H9 (cell line): ENCODE results near the gene DALRD3. TPM values are rescaled to one million over a fixed set of nuclear protein-coding genes. Genes with fewer than 3 reads are reported as not detected.
"Not testable (repeated sequence)": the region's sequence is repeated elsewhere in the genome, so short reads cannot be mapped to it uniquely, and the experiment has no call there.

Experiments
- DNase-seq: peaks from one replicate; pipeline ENCODE4 v3.0.0-alpha.2; 2017
- H2AFZ ChIP-seq: one replicate; pipeline ENCODE4 v1.6.1; 2013; ENCODE audit warnings: mild to moderate bottlenecking, low read length, control low read depth, moderate library complexity
- H2AK5ac ChIP-seq: 2 replicates; pipeline ENCODE4 v1.6.1; 2013; ENCODE audit warnings: low read length, control low read depth, mixed read lengths; ENCODE audit not compliant: insufficient read length
- H2BK120ac ChIP-seq: one replicate; pipeline ENCODE4 v1.6.1; 2013; ENCODE audit warnings: low read depth, mild to moderate bottlenecking, low read length, control low read depth, inconsistent platforms; ENCODE audit not compliant: poor library complexity, severe bottlenecking
- H2BK12ac ChIP-seq: 2 replicates; pipeline ENCODE4 v1.6.1; 2013; ENCODE audit warnings: low read length, control low read depth, mixed read lengths, low read depth; ENCODE audit not compliant: insufficient read length
- H2BK15ac ChIP-seq: 2 replicates; pipeline ENCODE4 v1.6.1; 2013; ENCODE audit warnings: low read depth, low read length, control low read depth
- H2BK20ac ChIP-seq: one replicate; pipeline ENCODE4 v1.6.1; 2013; ENCODE audit warnings: low read depth, mild to moderate bottlenecking, low read length, control low read depth, inconsistent platforms; ENCODE audit not compliant: poor library complexity, severe bottlenecking
- H2BK5ac ChIP-seq: 2 replicates; pipeline ENCODE4 v1.6.1; 2013; ENCODE audit warnings: low read length, control low read depth, mixed read lengths; ENCODE audit not compliant: insufficient read length
- H3K14ac ChIP-seq: 2 replicates; pipeline ENCODE4 v1.6.1; 2013; ENCODE audit warnings: low read length, control low read depth; ENCODE audit not compliant: insufficient read depth
- H3K18ac ChIP-seq: 2 replicates; pipeline ENCODE4 v1.6.1; 2013; ENCODE audit warnings: low read depth, mild to moderate bottlenecking, mixed read lengths, low read length, control low read depth; ENCODE audit not compliant: insufficient read length
- H3K23ac ChIP-seq: 2 replicates; pipeline ENCODE4 v1.6.1; 2013; ENCODE audit warnings: low read length, control low read depth, mixed read lengths, low read depth; ENCODE audit not compliant: insufficient read length
- H3K23me2 ChIP-seq: 2 replicates; pipeline ENCODE4 v1.6.1; 2013; ENCODE audit warnings: low read depth, mild to moderate bottlenecking, mixed read lengths, low read length, control low read depth; ENCODE audit not compliant: insufficient read length, poor library complexity, severe bottlenecking
- H3K27ac ChIP-seq: 2 replicates; pipeline ENCODE4 v1.5.1; 2013; ENCODE audit warnings: low read length, control low read depth, mixed read lengths, low read depth; ENCODE audit not compliant: insufficient read length
- H3K27me3 ChIP-seq: 2 replicates; pipeline ENCODE4 v1.6.1; 2013; ENCODE audit warnings: low read length, control low read depth, inconsistent platforms; ENCODE audit not compliant: insufficient read depth
- H3K4ac ChIP-seq: 2 replicates; pipeline ENCODE4 v1.6.1; 2013; ENCODE audit warnings: low read depth, mild to moderate bottlenecking, control low read depth, inconsistent platforms, low read length, moderate library complexity
- H3K4me1 ChIP-seq: 2 replicates; pipeline ENCODE4 v1.6.1; 2013; ENCODE audit warnings: low read length, control low read depth, inconsistent platforms; ENCODE audit not compliant: insufficient read depth
- H3K4me2 ChIP-seq: 2 replicates; pipeline ENCODE4 v1.6.1; 2013; ENCODE audit warnings: low read length, control low read depth, mixed read lengths; ENCODE audit not compliant: insufficient read length, insufficient read depth
- H3K56ac ChIP-seq: 2 replicates; pipeline ENCODE4 v1.6.1; 2013; ENCODE audit warnings: low read depth, mild to moderate bottlenecking, mixed read lengths, low read length, control low read depth; ENCODE audit not compliant: insufficient read length
- H3K79me1 ChIP-seq: 2 replicates; pipeline ENCODE4 v1.6.1; 2013; ENCODE audit warnings: low read depth, mild to moderate bottlenecking, moderate library complexity, low read length, control low read depth, inconsistent platforms; ENCODE audit not compliant: insufficient read depth, poor library complexity, severe bottlenecking
- H3K79me2 ChIP-seq: 2 replicates; pipeline ENCODE4 v1.6.1; 2013; ENCODE audit warnings: low read length, control low read depth, inconsistent platforms; ENCODE audit not compliant: insufficient read depth
- H3K9ac ChIP-seq: 2 replicates; pipeline ENCODE4 v1.6.1; 2013; ENCODE audit warnings: low read length, control low read depth, mixed read lengths; ENCODE audit not compliant: insufficient read length; ENCODE audit errors: extremely low read depth
- H3K9me3 ChIP-seq: one replicate; pipeline ENCODE4 v1.6.1; 2013; ENCODE audit warnings: low read depth, low read length, inconsistent platforms; ENCODE audit not compliant: control insufficient read depth
- H3T11ph ChIP-seq: one replicate; pipeline ENCODE4 v1.6.1; 2013; ENCODE audit warnings: mild to moderate bottlenecking, low read length, control low read depth, inconsistent platforms
- H4K20me1 ChIP-seq: one replicate; pipeline ENCODE4 v1.6.1; 2013; ENCODE audit not compliant: control insufficient read depth, insufficient read length, insufficient read depth
- H4K5ac ChIP-seq: 2 replicates; pipeline ENCODE4 v1.6.1; 2013; ENCODE audit warnings: low read depth, mild to moderate bottlenecking, mixed read lengths, low read length, control low read depth; ENCODE audit not compliant: insufficient read length
- H4K8ac ChIP-seq: replicated peaks from 2 replicates; pipeline ENCODE4 v1.6.1; 2013; ENCODE audit warnings: low read length, control low read depth, mixed read lengths, low read depth; ENCODE audit not compliant: insufficient read length
- H4K91ac ChIP-seq: 2 replicates; pipeline ENCODE4 v1.6.1; 2013; ENCODE audit warnings: low read depth, mild to moderate bottlenecking, moderate library complexity, mixed read lengths, low read length, control low read depth; ENCODE audit not compliant: insufficient read length
- H3K27ac Mint-ChIP-seq, 3 experiments: 2 replicates in 2 of 3; 3 replicates in 1 of 3; pipeline ENCODE4 v1.8.0; 2020 to 2021; ENCODE audit warnings: mixed read lengths in 3 of 3, mild to moderate bottlenecking in 1 of 3, moderate library complexity in 1 of 3
- H3K27me3 Mint-ChIP-seq: 2 replicates; pipeline ENCODE4 v1.8.0; 2021; ENCODE audit warnings: low read depth, mild to moderate bottlenecking, moderate library complexity, mixed read lengths
- H3K36me3 Mint-ChIP-seq, 3 experiments: 2 replicates in 2 of 3; 3 replicates in 1 of 3; pipeline ENCODE4 v1.8.0; 2020 to 2021; ENCODE audit warnings: low read depth in 3 of 3, mixed read lengths in 3 of 3; ENCODE audit not compliant: insufficient read depth in 1 of 3
- H3K4me1 Mint-ChIP-seq, 2 experiments: 2 replicates each; pipeline ENCODE4 v1.8.0; 2020; ENCODE audit warnings: mixed read lengths in 2 of 2
- H3K4me3 Mint-ChIP-seq, 2 experiments: 2 replicates in 1 of 2; 3 replicates in 1 of 2; pipeline ENCODE4 v1.8.0; 2020 to 2021; ENCODE audit warnings: mild to moderate bottlenecking in 2 of 2, mixed read lengths in 2 of 2, moderate library complexity in 1 of 2
- H3K9me3 Mint-ChIP-seq, 2 experiments: 2 replicates in 1 of 2; 3 replicates in 1 of 2; pipeline ENCODE4 v1.8.0; 2020; ENCODE audit warnings: mild to moderate bottlenecking in 2 of 2, mixed read lengths in 2 of 2, moderate library complexity in 1 of 2
- CTCF ChIP-seq: fragments of 200-600 bp; sonication (generic); conservative IDR thresholded peaks from 3 replicates; pipeline ENCODE4 v1.8.0; 2021; ENCODE audit warnings: antibody characterized with exemption, mild to moderate bottlenecking
- WGBS: extraction: QIAGEN DNeasy Blood & Tissue Kit; methylation state at CpG from one replicate; pipeline ENCODE4 v1.1.7; 2013; ENCODE audit warnings: missing lambda C conversion rate, low lambda C conversion rate, mixed read lengths; ENCODE audit not compliant: insufficient read length; ENCODE audit errors: extremely low coverage; 5-methylcytosine and 5-hydroxymethylcytosine counted together
- total RNA-seq: library from RNA; stranded (reverse); gene quantifications from 2 replicates; pipeline ENCODE4 v1.2.1, GENCODE V29; 2021

The DALRD3 gene
- total RNA-seq, 1 experiment from 2014 or later: 32.3 TPM

GRCh38 chr3:49009396-49009795, 9.0 kb downstream of the DALRD3 start:
- no peak overlapping the region for H4K8ac ChIP-seq
- H4K20me1 ChIP-seq: no peaks in the 10 kb centered on the region
- peaks cover 16 to 17% of the 10 kb centered on the region in 2 experiments for H3K4me1 Mint-ChIP-seq
- H3K4me1 ChIP-seq: no peaks in the 10 kb centered on the region; the same call in 1 of the 2 replicates
- H3K9me3 ChIP-seq: no peaks in the 10 kb centered on the region
- no peak overlapping the region for H4K5ac ChIP-seq
- DNase-seq: no peak
- no peak overlapping the region for H3K27ac Mint-ChIP-seq
- peak overlapping the region; percentile 22 to 100; a peak in 4 of 5 replicates for H3K4me3 Mint-ChIP-seq
- peaks cover 10% of the 10 kb centered on the region; the same call in 1 of the 2 replicates for H3K79me2 ChIP-seq
- no peak overlapping the region for H4K91ac ChIP-seq
- H2BK12ac ChIP-seq: no peak overlapping the region
- H3K27me3 Mint-ChIP-seq: no peaks in the 10 kb centered on the region; the same call in 1 of the 2 replicates
- H3K9ac ChIP-seq: no peak overlapping the region
- WGBS: no CpG with 5 or more reads among the region's 3 CpGs
- no peaks in the 10 kb centered on the region for H3K27me3 ChIP-seq
- H3K4ac ChIP-seq: no peak overlapping the region
- peaks cover 9 to 48% (median 44%) of the 10 kb centered on the region in 3 experiments for H3K36me3 Mint-ChIP-seq
- no peak overlapping the region for H2AFZ ChIP-seq
- H3K4me2 ChIP-seq: no peak overlapping the region
- H3K18ac ChIP-seq: no peak overlapping the region
- no peaks in the 10 kb centered on the region for H3K79me1 ChIP-seq
- no peak overlapping the region for H2BK20ac ChIP-seq
- no peak for TF ChIP-seq CTCF
- no peak overlapping the region for H3K14ac ChIP-seq
- no peak overlapping the region for H3T11ph ChIP-seq
- no peak overlapping the region for H3K56ac ChIP-seq
- no peak overlapping the region for H2BK5ac ChIP-seq
- H2AK5ac ChIP-seq: no peak overlapping the region
- H3K27ac ChIP-seq: no peak overlapping the region
- H3K9me3 Mint-ChIP-seq: no peaks in the 10 kb centered on the region; a peak in 1 of 5 replicates
- no peak overlapping the region for H2BK15ac ChIP-seq
- H3K23ac ChIP-seq: no peak overlapping the region
- peaks cover 13% of the 10 kb centered on the region for H3K23me2 ChIP-seq
- H2BK120ac ChIP-seq: no peak overlapping the region

- H3K27me3 Mint-ChIP-seq, H4K20me1 ChIP-seq, H4K5ac ChIP-seq, H4K8ac ChIP-seq, H3T11ph ChIP-seq, H4K91ac ChIP-seq, DNase-seq, H3K4ac ChIP-seq, H3K14ac ChIP-seq, H3K27ac ChIP-seq, H2AK5ac ChIP-seq, H2BK120ac ChIP-seq, H3K56ac ChIP-seq, H2BK15ac ChIP-seq, H3K9me3 ChIP-seq, H3K9me3 Mint-ChIP-seq, H2BK12ac ChIP-seq, H3K23ac ChIP-seq, H2BK5ac ChIP-seq, H3K18ac ChIP-seq, H2BK20ac ChIP-seq, H3K4me1 ChIP-seq, H3K79me1 ChIP-seq, H3K27me3 ChIP-seq, H2AFZ ChIP-seq: not testable (repeated sequence)
- Mint-ChIP-seq H3K4me3 (peak overlapping the region; percentile 99 to 100), H3K4me1 (peaks cover 12 to 13% of the 10 kb centered on the region in 2 experiments), H3K36me3 (peaks cover 9 to 41% (median 40%) of the 10 kb centered on the region in 3 experiments), H3K27ac (peak overlapping the region; percentile 42 to 100 (median 88); a peak in 5 of 7 replicates)
- H3K79me2 ChIP-seq: peaks cover 10% of the 10 kb centered on the region; the same call in 1 of the 2 replicates
- H3K23me2 ChIP-seq: peaks cover 13% of the 10 kb centered on the region
- peak overlapping the region; percentile 5 for H3K9ac ChIP-seq
- WGBS: no CpG with 5 or more reads among the region's 5 CpGs
- peak overlapping the region; percentile 52 for H3K4me2 ChIP-seq
Measured at GRCh38 chr3:49008627-49009026, 9.8 kb downstream of the DALRD3 start.
